GM19238 (cell line): Measurements from ENCODE around the gene NRCAM.
"Not testable (repeated sequence)": the region's sequence is repeated elsewhere in the genome, so short reads cannot be mapped to it uniquely, and the experiment has no call there.

Experiments
- DNase-seq: peaks from one replicate; pipeline ENCODE4 v3.0.0; 2011; ENCODE audit warnings: low spot score; ENCODE audit not compliant: insufficient read length

The NRCAM gene

GRCh38 chr7:108282427-108282996 is 173.7 kb downstream of the NRCAM start:
- DNase-seq = no peak

- DNase-seq = no peak
These were observed 176.1 kb downstream of the NRCAM start for GRCh38 chr7:108280136-108280535.

- no peak for DNase-seq
These were observed 177.5 kb downstream of the NRCAM start for GRCh38 chr7:108278776-108279175.

GRCh38 chr7:108278281-108278680 is 178.0 kb downstream of the NRCAM start:
- no peak for DNase-seq

- DNase-seq = not testable (repeated sequence)
These were observed 181.8 kb downstream of the NRCAM start for GRCh38 chr7:108274447-108274846.

GRCh38 chr7:108272891-108273290 is 183.3 kb downstream of the NRCAM start:
- not testable (repeated sequence) for DNase-seq

GRCh38 chr7:108270385-108271015 is 185.7 kb downstream of the NRCAM start:
- DNase-seq = no peak

GRCh38 chr7:108268200-108268820 is 187.9 kb downstream of the NRCAM start:
- no peak for DNase-seq

GRCh38 chr7:108267615-108268014 is 188.6 kb downstream of the NRCAM start:
- DNase-seq = no peak

- DNase-seq = no peak
These were observed 189.7 kb downstream of the NRCAM start for GRCh38 chr7:108266491-108266890.

- DNase-seq = no peak
These were observed 190.2 kb downstream of the NRCAM start for GRCh38 chr7:108266035-108266434.

- no peak for DNase-seq
These were observed 191.2 kb downstream of the NRCAM start for GRCh38 chr7:108265007-108265406.

GRCh38 chr7:108263425-108263824 is 192.8 kb downstream of the NRCAM start:
- DNase-seq = no peak

GRCh38 chr7:108261560-108262255 is 194.5 kb downstream of the NRCAM start:
- no peak for DNase-seq

- not testable (repeated sequence) for DNase-seq
These were observed 196.8 kb downstream of the NRCAM start for GRCh38 chr7:108259447-108259846.

GRCh38 chr7:108257954-108258353 is 198.3 kb downstream of the NRCAM start:
- DNase-seq = no peak

GRCh38 chr7:108254259-108254658 is 202.0 kb downstream of the NRCAM start:
- DNase-seq = no peak

GRCh38 chr7:108253275-108254044 is 202.8 kb downstream of the NRCAM start:
- no peak for DNase-seq

- DNase-seq = no peak
These were observed 204.1 kb downstream of the NRCAM start for GRCh38 chr7:108252177-108252576.

- DNase-seq = no peak
These were observed 204.5 kb downstream of the NRCAM start for GRCh38 chr7:108251700-108252099.

- no peak for DNase-seq
These were observed 206.8 kb downstream of the NRCAM start for GRCh38 chr7:108249453-108249852.

GRCh38 chr7:108248821-108249220 is 207.4 kb downstream of the NRCAM start:
- DNase-seq = no peak
